ENCODE data around the gene ATF7IP.

ATF7IP gene

DNA sequence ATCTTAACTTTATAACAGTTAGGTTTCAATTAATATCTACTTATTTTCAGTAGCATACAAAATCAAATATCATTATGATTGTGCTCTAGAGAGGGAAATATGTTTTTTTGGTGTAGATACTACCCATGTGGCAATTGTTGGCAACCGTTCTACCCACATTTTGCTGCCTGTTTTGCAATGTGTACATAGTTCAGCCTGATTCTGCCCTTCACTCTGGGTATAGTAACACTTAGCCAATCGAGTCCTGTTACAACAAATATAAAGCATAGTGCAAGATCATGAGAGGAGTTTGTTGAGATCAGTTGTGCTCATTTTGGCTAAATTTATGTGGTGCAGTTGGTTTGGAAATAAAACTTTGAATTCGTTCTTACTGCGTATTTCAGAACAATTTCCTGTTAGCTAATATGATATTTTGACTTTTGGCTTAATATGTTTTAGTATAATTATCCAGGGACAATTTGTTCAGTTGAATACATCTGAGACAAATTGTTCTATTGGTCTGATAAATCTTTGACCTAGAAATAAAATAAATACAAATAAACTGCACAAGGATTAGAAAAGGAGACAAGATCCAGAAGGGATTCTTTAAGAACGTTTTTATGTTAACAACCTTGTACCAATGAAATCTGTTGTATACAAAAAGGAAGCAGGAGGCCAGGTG is 76.9 kb downstream of the ATF7IP start:
- CTCF ChIA-PET: interaction anchor here (1.2 kb wide), 1 partner anchor 11 kb away, joined by 6 read pairs; no protein-coding TSS in a partner anchor
- H3K27ac ChIP-seq (ENCODE audit: extremely low read depth, low read depth, low read length): no peak overlapping the region
- H3K4me1 ChIP-seq (ENCODE audit: control insufficient read depth, insufficient read depth, low read length): no peaks in the 10 kb centered on the region
- peaks cover 29 to 58% of the 10 kb centered on the region in 2 experiments for H3K36me3 ChIP-seq (ENCODE audit: control insufficient read depth in 2 of 2, insufficient read depth in 1 of 2, low read length in 2 of 2)
- POLR2A ChIA-PET: no interaction called here
- TF ChIP-seq ZNF426 (tag by site-specific recombination; IDR thresholded peaks at IDR 0.05) (no peak), GLIS2 (tag by site-specific recombination; IDR thresholded peaks at IDR 0.05) (no peak), ZBTB1 (tag by site-specific recombination; IDR thresholded peaks at IDR 0.05) (no peak), ZNF24 (tag by site-specific recombination; IDR thresholded peaks at IDR 0.05) (no peak), HOXD13 (CRISPR knock-in tag; IDR thresholded peaks at IDR 0.05; ENCODE audit: borderline replicate concordance) (no peak), ZNF791 (tag by site-specific recombination; IDR thresholded peaks at IDR 0.05) (no peak)
- no peak overlapping the region for H3K4me3 ChIP-seq (ENCODE audit: low read depth, low read length)
- H3K9me3 ChIP-seq (ENCODE audit: control insufficient read depth, insufficient read depth, low read depth, low read length): no peaks in the 10 kb centered on the region

DNA sequence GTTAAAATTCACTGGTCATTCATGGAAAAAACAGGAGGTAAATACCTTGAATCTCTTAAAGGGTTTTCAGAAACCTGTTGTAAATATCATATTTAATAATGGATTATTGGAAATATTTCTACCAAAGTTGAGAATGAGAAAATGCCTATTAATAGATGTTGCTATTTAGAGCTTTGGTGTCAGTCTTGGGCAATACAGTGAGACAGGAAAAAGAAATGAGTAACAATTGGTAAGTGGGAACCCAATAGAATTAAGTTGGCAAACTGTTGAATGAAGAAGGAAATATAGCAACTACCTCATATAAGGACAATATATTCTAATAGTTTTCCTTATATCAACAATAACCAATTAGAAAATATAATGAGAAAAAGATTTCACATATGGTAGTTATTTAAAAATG is 78.0 kb downstream of the ATF7IP start:
- no peaks in the 10 kb centered on the region for H3K4me1 ChIP-seq (ENCODE audit: control insufficient read depth, insufficient read depth, low read length)
- H3K9me3 ChIP-seq (ENCODE audit: control insufficient read depth, insufficient read depth, low read depth, low read length): no peaks in the 10 kb centered on the region
- ChIA-PET CTCF (interaction anchor here (0.6 to 1.2 kb wide), 3 partner anchors 10 to 276 kb away, joined by 3 to 6 read pairs (median 5); no protein-coding TSS in a partner anchor), POLR2A (no interaction called here)
- no peak for TF ChIP-seq ZNF843 (tag by site-specific recombination; IDR thresholded peaks at IDR 0.05)
- TF ChIP-seq ZNF239 (tag by site-specific recombination; IDR thresholded peaks at IDR 0.05): no peak
- no peak for TF ChIP-seq ZNF777 (tag by site-specific recombination; IDR thresholded peaks at IDR 0.05; ENCODE audit: borderline replicate concordance)
- TF ChIP-seq, protein P1, sequence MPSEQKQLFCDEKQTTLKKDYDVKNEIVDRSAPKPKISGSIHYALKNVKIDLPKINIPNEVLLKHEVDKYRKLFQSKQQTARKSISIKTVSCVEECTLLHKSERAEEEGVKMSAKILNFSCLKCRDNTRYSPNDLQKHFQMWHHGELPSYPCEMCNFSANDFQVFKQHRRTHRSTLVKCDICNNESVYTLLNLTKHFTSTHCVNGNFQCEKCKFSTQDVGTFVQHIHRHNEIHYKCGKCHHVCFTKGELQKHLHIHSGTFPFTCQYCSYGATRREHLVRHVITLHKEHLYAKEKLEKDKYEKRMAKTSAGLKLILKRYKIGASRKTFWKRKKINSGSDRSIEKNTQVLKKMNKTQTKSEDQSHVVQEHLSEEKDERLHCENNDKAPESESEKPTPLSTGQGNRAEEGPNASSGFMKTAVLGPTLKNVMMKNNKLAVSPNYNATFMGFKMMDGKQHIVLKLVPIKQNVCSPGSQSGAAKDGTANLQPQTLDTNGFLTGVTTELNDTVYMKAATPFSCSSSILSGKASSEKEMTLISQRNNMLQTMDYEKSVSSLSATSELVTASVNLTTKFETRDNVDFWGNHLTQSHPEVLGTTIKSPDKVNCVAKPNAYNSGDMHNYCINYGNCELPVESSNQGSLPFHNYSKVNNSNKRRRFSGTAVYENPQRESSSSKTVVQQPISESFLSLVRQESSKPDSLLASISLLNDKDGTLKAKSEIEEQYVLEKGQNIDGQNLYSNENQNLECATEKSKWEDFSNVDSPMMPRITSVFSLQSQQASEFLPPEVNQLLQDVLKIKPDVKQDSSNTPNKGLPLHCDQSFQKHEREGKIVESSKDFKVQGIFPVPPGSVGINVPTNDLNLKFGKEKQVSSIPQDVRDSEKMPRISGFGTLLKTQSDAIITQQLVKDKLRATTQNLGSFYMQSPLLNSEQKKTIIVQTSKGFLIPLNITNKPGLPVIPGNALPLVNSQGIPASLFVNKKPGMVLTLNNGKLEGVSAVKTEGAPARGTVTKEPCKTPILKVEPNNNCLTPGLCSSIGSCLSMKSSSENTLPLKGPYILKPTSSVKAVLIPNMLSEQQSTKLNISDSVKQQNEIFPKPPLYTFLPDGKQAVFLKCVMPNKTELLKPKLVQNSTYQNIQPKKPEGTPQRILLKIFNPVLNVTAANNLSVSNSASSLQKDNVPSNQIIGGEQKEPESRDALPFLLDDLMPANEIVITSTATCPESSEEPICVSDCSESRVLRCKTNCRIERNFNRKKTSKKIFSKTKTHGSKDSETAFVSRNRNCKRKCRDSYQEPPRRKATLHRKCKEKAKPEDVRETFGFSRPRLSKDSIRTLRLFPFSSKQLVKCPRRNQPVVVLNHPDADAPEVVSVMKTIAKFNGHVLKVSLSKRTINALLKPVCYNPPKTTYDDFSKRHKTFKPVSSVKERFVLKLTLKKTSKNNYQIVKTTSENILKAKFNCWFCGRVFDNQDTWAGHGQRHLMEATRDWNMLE (tag by site-specific recombination; conservative IDR thresholded peaks at IDR 0.05; ENCODE audit: low read depth): no peak
- no peak for TF ChIP-seq ZFP41 (tag by site-specific recombination; IDR thresholded peaks at IDR 0.05; ENCODE audit: borderline replicate concordance)
- no peak for TF ChIP-seq ZNF549 (tag by site-specific recombination; IDR thresholded peaks at IDR 0.05)
- no peak overlapping the region for H3K4me3 ChIP-seq (ENCODE audit: low read depth, low read length)
- H3K27ac ChIP-seq (ENCODE audit: extremely low read depth, low read depth, low read length): no peak overlapping the region
- H3K36me3 ChIP-seq (ENCODE audit: control insufficient read depth in 2 of 2, insufficient read depth in 1 of 2, low read length in 2 of 2): peaks cover 32 to 59% of the 10 kb centered on the region in 2 experiments

DNA sequence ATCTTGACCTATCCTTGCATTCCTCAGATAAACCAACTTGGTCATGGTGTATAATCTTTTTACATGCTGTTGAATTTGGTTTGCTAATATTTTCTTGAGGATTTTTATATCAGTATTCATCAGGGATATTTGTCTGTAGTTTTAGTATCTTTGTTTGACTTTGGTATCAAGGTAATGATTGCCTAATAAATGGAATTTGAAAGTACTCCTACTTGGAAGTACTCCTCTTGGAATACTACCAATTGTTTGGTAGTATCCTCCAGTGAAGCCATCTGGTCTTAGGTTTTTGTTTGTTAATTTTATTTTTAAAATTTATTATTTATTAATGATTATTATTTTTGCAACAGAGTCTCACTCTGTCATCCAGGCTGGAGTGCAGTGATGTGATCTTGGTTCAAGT is 85.0 kb downstream of the ATF7IP start:
- no peaks in the 10 kb centered on the region for H3K9me3 ChIP-seq (ENCODE audit: control insufficient read depth, insufficient read depth, low read depth, low read length)
- H3K4me3 ChIP-seq (ENCODE audit: low read depth, low read length): no peak overlapping the region
- POLR2A ChIA-PET: no interaction called here
- CTCF ChIA-PET: interaction anchor here (0.6 kb wide), 1 partner anchor 183 kb away, joined by 3 read pairs; no protein-coding TSS in a partner anchor
- TF ChIP-seq ZNF394 (tag by site-specific recombination; IDR thresholded peaks at IDR 0.05; ENCODE audit: borderline replicate concordance): no peak
- no peak for TF ChIP-seq BCL11B (tag by site-specific recombination; IDR thresholded peaks at IDR 0.05; ENCODE audit: low read depth)
- H3K27ac ChIP-seq (ENCODE audit: extremely low read depth, low read depth, low read length): no peak overlapping the region
- peaks cover 22 to 42% of the 10 kb centered on the region in 2 experiments for H3K36me3 ChIP-seq (ENCODE audit: control insufficient read depth in 2 of 2, insufficient read depth in 1 of 2, low read length in 2 of 2)
- H3K4me1 ChIP-seq (ENCODE audit: control insufficient read depth, insufficient read depth, low read length): no peaks in the 10 kb centered on the region
